GM12878 (cell line): ENCODE measurements around the gene RNASEH2B. TPM values are rescaled to one million over a fixed set of nuclear protein-coding genes. Genes with fewer than 3 reads are reported as not detected.

Experiments
- ATAC-seq: fragments of 200-7000 bp; cut with Tn5 transposase; 3 replicates; pipeline ENCODE4 v1.9.1; 2020; ENCODE audit warnings: mild to moderate bottlenecking, moderate library complexity
- BruUV-seq: library from RNA; stranded (reverse); fragments of 400-500 nt; replicated peaks from 2 replicates; lab custom pipeline; 2021; lab: Mats Ljungman, UMichigan
- CTCF ChIA-PET: fragments of 300-600 bp; sonication (Branson Sonifier 250); formaldehyde crosslinking; extraction: SDS; loops from one replicate; lab custom pipeline; 2021; ENCODE audit warnings: inconsistent platforms; lab: Yijun Ruan, JAX
- POLR2A ChIA-PET: fragments of 350-600 bp; formaldehyde crosslinking; extraction: SDS; loops from one replicate; lab custom pipeline; 2021; ENCODE audit warnings: inconsistent platforms; lab: Charles Lee
- RAD21 ChIA-PET: fragments of 300-600 bp; sonication (Branson Sonifier 250); formaldehyde crosslinking; loops from one replicate; lab custom pipeline; 2023; ENCODE audit warnings: antibody characterized with exemption; ENCODE audit not compliant: unreplicated experiment; lab: Charles Lee
- SMC1A ChIA-PET: fragments of 300-600 bp; sonication (Branson Sonifier 250); formaldehyde crosslinking; loops from one replicate; lab custom pipeline; 2023; ENCODE audit not compliant: unreplicated experiment, uncharacterized antibody; lab: Charles Lee
- DNase-seq: peaks from one replicate; pipeline ENCODE4 v3.0.0-alpha.2; 2011; ENCODE audit warnings: low read depth, low spot score
- FAIRE-seq: peaks from 3 replicates; lab custom pipeline; 2011; peaks lifted over from hg19 to GRCh38; lab: Jason Lieb, UNC
- H2AFZ ChIP-seq: 2 replicates; pipeline ENCODE4 v1.6.0; 2011; ENCODE audit warnings: low read depth, low read length, control low read depth; ENCODE audit not compliant: control insufficient read depth
- H3K27ac ChIP-seq: 2 replicates; pipeline ENCODE4 v1.5.1; 2011; ENCODE audit warnings: control low read depth; ENCODE audit not compliant: control insufficient read depth, insufficient read depth
- H3K27me3 ChIP-seq, 2 experiments: replicated peaks in 1 of 2; 2 replicates each; pipeline versions ENCODE4 v1.6.0 to v1.6.1; 2011; ENCODE audit warnings: low read length in 1 of 2; ENCODE audit not compliant: control insufficient read depth in 2 of 2, insufficient read depth in 2 of 2
- H3K36me3 ChIP-seq, 2 experiments: 2 replicates each; pipeline ENCODE4 v1.5.1; 2011; ENCODE audit warnings: low read length in 1 of 2; ENCODE audit not compliant: control insufficient read depth in 2 of 2, insufficient read depth in 2 of 2
- H3K4me1 ChIP-seq: 2 replicates; pipeline ENCODE4 v1.6.1; 2011; ENCODE audit warnings: mild to moderate bottlenecking, low read length, moderate library complexity, mixed read lengths; ENCODE audit not compliant: control insufficient read depth, insufficient read depth
- H3K4me2 ChIP-seq: 2 replicates; pipeline ENCODE4 v1.6.0; 2011; ENCODE audit warnings: control low read depth; ENCODE audit not compliant: control insufficient read depth, insufficient read depth
- H3K4me3 ChIP-seq: fragments of 200-600 bp; sonication (generic); 2 replicates; pipeline ENCODE4 v1.5.1; 2016
- H3K79me2 ChIP-seq: 2 replicates; pipeline ENCODE4 v1.6.0; 2011; ENCODE audit warnings: low read length; ENCODE audit not compliant: control insufficient read depth, insufficient read depth
- H3K9ac ChIP-seq: 2 replicates; pipeline ENCODE4 v1.8.0; 2011; ENCODE audit warnings: low read length, control low read depth, mixed read lengths; ENCODE audit not compliant: control insufficient read depth, insufficient read depth
- H3K9me3 ChIP-seq: replicated peaks from 3 replicates; pipeline ENCODE4 v1.5.1; 2011; ENCODE audit warnings: mild to moderate bottlenecking, low read length; ENCODE audit not compliant: control insufficient read depth, insufficient read depth
- H4K20me1 ChIP-seq: 2 replicates; pipeline ENCODE4 v1.6.0; 2011; ENCODE audit not compliant: control insufficient read depth, insufficient read depth
- BCL3 ChIP-seq: IDR thresholded peaks from 2 replicates; pipeline ENCODE4 v1.6.1; 2011; ENCODE audit warnings: borderline replicate concordance, low read depth, mild to moderate bottlenecking, moderate library complexity, low read length; ENCODE audit not compliant: insufficient read depth, poor library complexity, severe bottlenecking
- E2F4 ChIP-seq: IDR thresholded peaks from 2 replicates; pipeline ENCODE4 v1.6.1; 2012; ENCODE audit warnings: low read depth, low read length, improper control_type of control experiment
- HCFC1 ChIP-seq: fragments of 150-350 bp; IDR thresholded peaks from 2 replicates; pipeline ENCODE4 v1.6.1; 2014; ENCODE audit warnings: low read length
- KAT2A ChIP-seq: conservative IDR thresholded peaks from 2 replicates; pipeline ENCODE4 v1.6.1; 2011; ENCODE audit warnings: low read depth, low read length; ENCODE audit not compliant: control insufficient read depth
- MXI1 ChIP-seq: fragments of 150-350 bp; IDR thresholded peaks from 2 replicates; pipeline ENCODE4 v1.6.1; 2011; ENCODE audit warnings: low read depth, mild to moderate bottlenecking, inconsistent platforms, low read length, improper control_type of control experiment
- MYC ChIP-seq: IDR thresholded peaks from 2 replicates; pipeline ENCODE4 v1.6.1; 2011; ENCODE audit warnings: mild to moderate bottlenecking, low read length, moderate library complexity, inconsistent platforms; ENCODE audit not compliant: insufficient read depth, insufficient replicate concordance, insufficient read length, severe bottlenecking
- NR2C2 ChIP-seq: IDR thresholded peaks from 2 replicates; pipeline ENCODE4 v1.6.1; 2011; ENCODE audit warnings: borderline replicate concordance, low read depth; ENCODE audit not compliant: control insufficient read depth, insufficient read length
- SMAD5 ChIP-seq: IDR thresholded peaks from 2 replicates; pipeline ENCODE4 v1.6.1; 2016; ENCODE audit warnings: antibody characterized with exemption, low read depth
- SMC3 ChIP-seq: IDR thresholded peaks from 2 replicates; pipeline ENCODE4 v1.6.1; 2011; ENCODE audit warnings: low read length, improper control_type of control experiment, borderline replicate concordance
- TAF1 ChIP-seq: IDR thresholded peaks from 2 replicates; pipeline ENCODE4 v1.6.1; 2011; ENCODE audit warnings: mild to moderate bottlenecking, low read depth, low read length, borderline replicate concordance
- WRNIP1 ChIP-seq: IDR thresholded peaks from 2 replicates; pipeline ENCODE4 v1.6.1; 2011; ENCODE audit warnings: low read depth, low read length, improper control_type of control experiment, borderline replicate concordance
- YY1 ChIP-seq: IDR thresholded peaks from 2 replicates; pipeline ENCODE4 v1.6.1; 2011; ENCODE audit warnings: low read depth, mild to moderate bottlenecking, low read length
- ZNF622 ChIP-seq: fragments of 450-650 bp; IDR thresholded peaks from 2 replicates; pipeline ENCODE4 v1.6.1; 2017; ENCODE audit warnings: mild to moderate bottlenecking, inconsistent platforms
- WGBS: methylation state at CpG from one replicate; pipeline ENCODE4 v1.1.6; 2016; ENCODE audit warnings: low lambda C conversion rate; ENCODE audit not compliant: insufficient replicate concordance, insufficient coverage; ENCODE audit errors: missing lambda C conversion rate; 5-methylcytosine and 5-hydroxymethylcytosine counted together
- in situ Hi-C: fragments of 300-500 bp; cut with MboI; formaldehyde crosslinking; loops from 9 replicates; pipeline ENCODE4 v1.14.3; 2018; ENCODE audit warnings: mixed read lengths
- intact Hi-C: fragments of 100-400 bp; cut with micrococcal nuclease; formaldehyde crosslinking; loops from one replicate; pipeline ENCODE4 v1.14.2; 2022; ENCODE audit not compliant: unreplicated experiment
- polyA plus RNA-seq, 11 experiments: library from polyadenylated mRNA; depleted of rRNA in 4 of 11; unstranded in 6 of 11; stranded (reverse) in 5 of 11; fragments of >200 nt; fragmentation: Nextera tagmentation in 4 of 11; fragmentation: Illumina TruSeq in 1 of 11; extraction: Ambion mirVana in 4 of 11; extraction: Trizol in 1 of 11; gene quantifications; 1 replicate in 1 of 11; 2 replicates in 10 of 11; pipeline versions ENCODE4 v1.2.1 to v1.2.3, GENCODE V29; 2011 to 2016; ENCODE audit warnings: inconsistent platforms in 2 of 11, missing spikeins in 2 of 11, low read depth in 1 of 11
- total RNA-seq, 4 experiments: library from RNA; depleted of rRNA in 3 of 4; stranded (reverse); fragments of >200 nt in 3 of 4; fragmentation: Illumina TruSeq in 1 of 4; extraction: Trizol in 1 of 4; gene quantifications; 2 replicates each; pipeline versions ENCODE4 v1.2.1 to v1.2.3, GENCODE V29; 2013 to 2021

The RNASEH2B gene
- total and polyA plus RNA-seq, 10 of the 15 experiments (the other 5 are each of a cell fraction or from before 2014, with no cell fraction given), result 64.9 to 148 (median 97.3) TPM

- Histone ChIP-seq H3K27me3 (peaks cover 0 to 2% of the 10 kb centered on the region in 2 experiments; a peak in 2 of 4 replicates), H3K27ac (no peak overlapping the region), H3K9me3 (no peaks in the 10 kb centered on the region), H2AFZ (no peak overlapping the region), H3K4me3 (no peak overlapping the region), H3K4me2 (no peak overlapping the region), H3K4me1 (no peaks in the 10 kb centered on the region), H4K20me1 (no peaks in the 10 kb centered on the region; the same call in 1 of the 2 replicates), H3K79me2 (no peaks in the 10 kb centered on the region), H3K9ac (no peak overlapping the region), H3K36me3 (no peaks in the 10 kb centered on the region)
- BruUV-seq, result no TSS peak
- intact Hi-C loops (no loop called here), in situ Hi-C loops (no loop called here)
- RAD21 ChIA-PET, result no interaction called here
- CTCF ChIA-PET, result no interaction called here
- DNase-seq (no peak), FAIRE-seq (no peak), ATAC-seq (no peak)
- 40% methylated on average over 15 of the region's 15 CpGs for WGBS
- SMC1A ChIA-PET, result no interaction called here
- POLR2A ChIA-PET, result no interaction called here
- TF ChIP-seq SMC3 (no peak), MYC (no peak), E2F4 (no peak), BCL3 (no peak), TAF1 (no peak), HCFC1 (no peak), WRNIP1 (no peak), KAT2A (no peak), YY1 (no peak), NR2C2 (no peak), MXI1 (no peak), SMAD5 (no peak), ZNF622 (no peak)
Measured at GRCh38 chr13:51000571-51001260, 91.1 kb downstream of the RNASEH2B start.
